ENCODE measurements around the gene GABRD.

The GABRD gene

GRCh38 chr1:2009101-2010053 is 9.8 kb upstream of the GABRD start:
- Histone ChIP-seq H3K27ac (ENCODE audit: low read depth, low read length) (no peak overlapping the region), H3K79me2 (ENCODE audit: control insufficient read depth, low read length) (no peaks in the 10 kb centered on the region), H4K20me1 (ENCODE audit: control insufficient read depth, insufficient read depth, low read depth, low read length) (no peaks in the 10 kb centered on the region), H3K36me3 (ENCODE audit: control insufficient read depth, low read length) (no peaks in the 10 kb centered on the region), H3K4me1 (ENCODE audit: control insufficient read depth, low read length) (no peaks in the 10 kb centered on the region), H3K4me2 (ENCODE audit: low read length) (no peak overlapping the region), H3K9me2 (replicated peaks; ENCODE audit: control insufficient read depth, low read length) (no peaks in the 10 kb centered on the region), H3K4me3 (ENCODE audit: low read length) (no peak overlapping the region), H3K27me3 (ENCODE audit: control insufficient read depth, low read length) (no peaks in the 10 kb centered on the region), H3F3A (ENCODE audit: control insufficient read depth, insufficient read depth) (no peaks in the 10 kb centered on the region), H3K9me3 (ENCODE audit: control insufficient read depth, insufficient read depth, low read length) (no peaks in the 10 kb centered on the region)
- TF ChIP-seq, protein P1, sequence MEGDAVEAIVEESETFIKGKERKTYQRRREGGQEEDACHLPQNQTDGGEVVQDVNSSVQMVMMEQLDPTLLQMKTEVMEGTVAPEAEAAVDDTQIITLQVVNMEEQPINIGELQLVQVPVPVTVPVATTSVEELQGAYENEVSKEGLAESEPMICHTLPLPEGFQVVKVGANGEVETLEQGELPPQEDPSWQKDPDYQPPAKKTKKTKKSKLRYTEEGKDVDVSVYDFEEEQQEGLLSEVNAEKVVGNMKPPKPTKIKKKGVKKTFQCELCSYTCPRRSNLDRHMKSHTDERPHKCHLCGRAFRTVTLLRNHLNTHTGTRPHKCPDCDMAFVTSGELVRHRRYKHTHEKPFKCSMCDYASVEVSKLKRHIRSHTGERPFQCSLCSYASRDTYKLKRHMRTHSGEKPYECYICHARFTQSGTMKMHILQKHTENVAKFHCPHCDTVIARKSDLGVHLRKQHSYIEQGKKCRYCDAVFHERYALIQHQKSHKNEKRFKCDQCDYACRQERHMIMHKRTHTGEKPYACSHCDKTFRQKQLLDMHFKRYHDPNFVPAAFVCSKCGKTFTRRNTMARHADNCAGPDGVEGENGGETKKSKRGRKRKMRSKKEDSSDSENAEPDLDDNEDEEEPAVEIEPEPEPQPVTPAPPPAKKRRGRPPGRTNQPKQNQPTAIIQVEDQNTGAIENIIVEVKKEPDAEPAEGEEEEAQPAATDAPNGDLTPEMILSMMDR (IDR thresholded peaks at IDR 0.05; ENCODE audit: low read depth, low read length, poor library complexity, severe bottlenecking): no peak
- TF ChIP-seq EZH2phosphoT487 (IDR thresholded peaks at IDR 0.05; ENCODE audit: borderline replicate concordance, low read length): no peak

- no peaks in the 10 kb centered on the region for H3K36me3 ChIP-seq (ENCODE audit: control insufficient read depth, low read length)
- H3K4me1 ChIP-seq (ENCODE audit: control insufficient read depth, low read length): no peaks in the 10 kb centered on the region
- no peak overlapping the region for H3K4me3 ChIP-seq (ENCODE audit: low read length)
- TF ChIP-seq, protein P1 (IDR thresholded peaks at IDR 0.05; ENCODE audit: low read depth, low read length, poor library complexity, severe bottlenecking): no peak
- no peaks in the 10 kb centered on the region for H4K20me1 ChIP-seq (ENCODE audit: control insufficient read depth, insufficient read depth, low read depth, low read length)
- no peaks in the 10 kb centered on the region for H3F3A ChIP-seq (ENCODE audit: control insufficient read depth, insufficient read depth)
- H3K9me3 ChIP-seq (ENCODE audit: control insufficient read depth, insufficient read depth, low read length): no peaks in the 10 kb centered on the region
- H3K9me2 ChIP-seq (replicated peaks; ENCODE audit: control insufficient read depth, low read length): no peaks in the 10 kb centered on the region
- no peak overlapping the region for H3K4me2 ChIP-seq (ENCODE audit: low read length)
- no peaks in the 10 kb centered on the region for H3K79me2 ChIP-seq (ENCODE audit: control insufficient read depth, low read length)
- no peak overlapping the region for H3K27ac ChIP-seq (ENCODE audit: low read depth, low read length)
- H3K27me3 ChIP-seq (ENCODE audit: control insufficient read depth, low read length): no peaks in the 10 kb centered on the region
Observed at GRCh38 chr1:2014181-2014580, 5.0 kb upstream of the GABRD start.

GRCh38 chr1:2014741-2015735 is 4.1 kb upstream of the GABRD start:
- H3K27ac ChIP-seq (ENCODE audit: low read depth, low read length): no peak overlapping the region
- no peaks in the 10 kb centered on the region for H3K36me3 ChIP-seq (ENCODE audit: control insufficient read depth, low read length)
- no peak overlapping the region for H3K4me3 ChIP-seq (ENCODE audit: low read length)
- no peaks in the 10 kb centered on the region for H3K9me3 ChIP-seq (ENCODE audit: control insufficient read depth, insufficient read depth, low read length)
- H3K4me1 ChIP-seq (ENCODE audit: control insufficient read depth, low read length): no peaks in the 10 kb centered on the region
- H3K27me3 ChIP-seq (ENCODE audit: control insufficient read depth, low read length): no peaks in the 10 kb centered on the region
- H3K79me2 ChIP-seq (ENCODE audit: control insufficient read depth, low read length): no peaks in the 10 kb centered on the region
- H3K9me2 ChIP-seq (replicated peaks; ENCODE audit: control insufficient read depth, low read length): no peaks in the 10 kb centered on the region
- no peaks in the 10 kb centered on the region for H4K20me1 ChIP-seq (ENCODE audit: control insufficient read depth, insufficient read depth, low read depth, low read length)
- TF ChIP-seq, protein P1 (IDR thresholded peaks at IDR 0.05; ENCODE audit: low read depth, low read length, poor library complexity, severe bottlenecking): no peak
- no peak for TF ChIP-seq EZH2phosphoT487 (IDR thresholded peaks at IDR 0.05; ENCODE audit: borderline replicate concordance, low read length)
- no peak overlapping the region for H3K4me2 ChIP-seq (ENCODE audit: low read length)
- no peaks in the 10 kb centered on the region for H3F3A ChIP-seq (ENCODE audit: control insufficient read depth, insufficient read depth)
